HepG2 (cell line): ENCODE data around the gene CDK18. TPM values are rescaled to one million over a fixed set of nuclear protein-coding genes. Genes with fewer than 3 reads are reported as not detected.

Source experiments
- ATAC-seq: fragments of 200-7000 bp; cut with Tn5 transposase; 3 replicates; pipeline ENCODE4 v1.9.1; 2020; ENCODE audit warnings: mild to moderate bottlenecking, moderate library complexity
- BruUV-seq: library from RNA; stranded (reverse); fragments of 400-500 nt; replicated peaks from 2 replicates; lab custom pipeline; 2021; lab: Mats Ljungman, UMichigan
- CTCF ChIA-PET: fragments of 300-600 bp; formaldehyde crosslinking; extraction: SDS; loops from one replicate; lab custom pipeline; 2021; ENCODE audit warnings: low total read pairs, inconsistent platforms, low intra/inter-chr PET ratio; lab: Yijun Ruan, JAX
- POLR2A ChIA-PET: fragments of 350-600 bp; sonication (Branson Sonifier 250); formaldehyde crosslinking; loops from one replicate; lab custom pipeline; 2020; ENCODE audit warnings: antibody characterized with exemption, inconsistent platforms; lab: Yijun Ruan, JAX
- DNase-seq: peaks from one replicate; pipeline ENCODE4 v3.0.0-alpha.2; 2015; ENCODE audit warnings: low spot score
- FAIRE-seq: peaks from 3 replicates; lab custom pipeline; 2011; peaks lifted over from hg19 to GRCh38; lab: Jason Lieb, UNC
- H2AFZ ChIP-seq: one replicate; pipeline ENCODE4 v1.6.1; 2011; ENCODE audit warnings: low read length, inconsistent platforms
- H3K27ac ChIP-seq: fragments of 300-600 bp; 3 replicates; pipeline ENCODE4 v1.8.0; 2011; ENCODE audit warnings: mixed run types, mild to moderate bottlenecking, mixed read lengths, low read length, inconsistent platforms; ENCODE audit not compliant: insufficient read depth; ENCODE audit errors: extremely low read length
- H3K27me3 ChIP-seq, 2 experiments: fragments of 200-600 bp in 1 of 2; 2 replicates in 1 of 2; 3 replicates in 1 of 2; pipeline versions ENCODE4 v1.6.0 to v1.8.0; 2011; ENCODE audit warnings: low read length in 2 of 2, mild to moderate bottlenecking in 2 of 2, moderate library complexity in 2 of 2, inconsistent platforms in 1 of 2; ENCODE audit not compliant: insufficient read depth in 2 of 2, control insufficient read depth in 1 of 2
- H3K36me3 ChIP-seq, 2 experiments: fragments of 200-600 bp in 1 of 2; replicated peaks in 1 of 2; 2 replicates in 1 of 2; 3 replicates in 1 of 2; pipeline versions ENCODE4 v1.5.1 to v1.8.0; 2011; ENCODE audit warnings: low read length in 2 of 2, inconsistent platforms in 1 of 2; ENCODE audit not compliant: insufficient read depth in 2 of 2, control insufficient read depth in 1 of 2
- H3K4me1 ChIP-seq: 2 replicates; pipeline ENCODE4 v1.5.1; 2012; ENCODE audit warnings: low read length, inconsistent platforms; ENCODE audit not compliant: insufficient read depth
- H3K4me2 ChIP-seq: 2 replicates; pipeline ENCODE4 v1.6.0; 2011; ENCODE audit warnings: low read depth, low read length, inconsistent platforms
- H3K4me3 ChIP-seq, 3 experiments: fragments of 200-600 bp in 1 of 3; sonication (generic), shearing (Covaris generic) in 1 of 3; replicated peaks in 1 of 3; 2 replicates each; pipeline ENCODE4 v1.5.1; 2011 to 2016; ENCODE audit warnings: low read length in 3 of 3, inconsistent platforms in 2 of 3, low read depth in 2 of 3, mild to moderate bottlenecking in 2 of 3, control low read depth in 1 of 3, mixed read lengths in 1 of 3; ENCODE audit not compliant: insufficient read depth in 1 of 3
- H3K79me2 ChIP-seq: one replicate; pipeline ENCODE4 v1.6.1; 2011; ENCODE audit warnings: low read length, inconsistent platforms; ENCODE audit not compliant: insufficient read depth
- H3K9ac ChIP-seq: 2 replicates; pipeline ENCODE4 v1.6.0; 2011; ENCODE audit warnings: mild to moderate bottlenecking, low read depth, low read length, inconsistent platforms; ENCODE audit not compliant: insufficient read depth
- H3K9me3 ChIP-seq: 2 replicates; pipeline ENCODE4 v1.5.1; 2012; ENCODE audit warnings: mild to moderate bottlenecking, low read length
- H4K20me1 ChIP-seq: 2 replicates; pipeline ENCODE4 v1.6.0; 2011; ENCODE audit warnings: inconsistent platforms, mild to moderate bottlenecking, low read length, moderate library complexity; ENCODE audit not compliant: insufficient read depth
- CEBPG ChIP-seq: IDR thresholded peaks from 2 replicates; pipeline ENCODE4 v1.6.1; 2016
- HNF4A ChIP-seq: sonication (generic); formaldehyde crosslinking; IDR thresholded peaks from 2 replicates; pipeline ENCODE4 v1.4.0; 2020; ENCODE audit warnings: missing genetic modification reagents
- NCOR1 ChIP-seq: fragments of 200-600 bp; sonication (generic); IDR thresholded peaks from 2 replicates; pipeline ENCODE4 v1.7.0; 2017; ENCODE audit warnings: antibody characterized with exemption, low read length, borderline replicate concordance
- ZC3H13 ChIP-seq: sonication (generic); formaldehyde crosslinking; IDR thresholded peaks from 2 replicates; pipeline ENCODE4 v1.8.1; 2023; ENCODE audit warnings: mild to moderate bottlenecking, missing genetic modification reagents, moderate library complexity
- ZNF589 ChIP-seq: sonication (generic); formaldehyde crosslinking; conservative IDR thresholded peaks from 2 replicates; pipeline ENCODE4 v1.8.0; 2022; ENCODE audit warnings: mild to moderate bottlenecking, moderate library complexity, missing genetic modification reagents
- WGBS: methylation state at CpG from one replicate; pipeline ENCODE4 v1.1.6; 2017; ENCODE audit warnings: low lambda C conversion rate; 5-methylcytosine and 5-hydroxymethylcytosine counted together
- in situ Hi-C: cut with HindIII; loops from 2 replicates; pipeline ENCODE4 v1.10.0; 2017; ENCODE audit warnings: low pct_unique_long_range_greater_than_20kb; ENCODE audit not compliant: extremely low pct_ligation_motif_present
- intact Hi-C: fragments of 100-400 bp; cut with micrococcal nuclease; formaldehyde crosslinking; loops from one replicate; pipeline ENCODE4 v1.10.0; 2022; ENCODE audit not compliant: unreplicated experiment
- polyA plus RNA-seq, 8 experiments: library from polyadenylated mRNA; depleted of rRNA in 3 of 8; stranded (reverse) in 7 of 8; unstranded in 1 of 8; fragments of >200 nt; fragmentation: Illumina TruSeq in 4 of 8; extraction: Trizol in 4 of 8; gene quantifications; 2 replicates each; pipeline versions ENCODE4 v1.2.1 to v1.2.3, GENCODE V29; 2011 to 2016; ENCODE audit warnings: low read depth in 4 of 8, missing spikeins in 1 of 8, mixed read lengths in 1 of 8; ENCODE audit not compliant: insufficient read depth in 1 of 8
- total RNA-seq, 5 experiments: library from RNA; depleted of rRNA; stranded (reverse); fragments of >200 nt; fragmentation: Illumina TruSeq; extraction: Trizol; gene quantifications; 2 replicates each; pipeline ENCODE4 v1.2.3, GENCODE V29; 2016; ENCODE audit warnings: low read depth in 1 of 5
- TF ChIP-seq, protein P1 (sequence below): sonication (generic); formaldehyde crosslinking; IDR thresholded peaks from 2 replicates; pipeline ENCODE4 v1.4.0; 2020; ENCODE audit warnings: mild to moderate bottlenecking, missing genetic modification reagents

Gene CDK18
- total and polyA plus RNA-seq, 2 of the 13 experiments (the other 11 are each of a cell fraction or from before 2014, with no cell fraction given), result 6.4 to 38.8 TPM

DNA sequence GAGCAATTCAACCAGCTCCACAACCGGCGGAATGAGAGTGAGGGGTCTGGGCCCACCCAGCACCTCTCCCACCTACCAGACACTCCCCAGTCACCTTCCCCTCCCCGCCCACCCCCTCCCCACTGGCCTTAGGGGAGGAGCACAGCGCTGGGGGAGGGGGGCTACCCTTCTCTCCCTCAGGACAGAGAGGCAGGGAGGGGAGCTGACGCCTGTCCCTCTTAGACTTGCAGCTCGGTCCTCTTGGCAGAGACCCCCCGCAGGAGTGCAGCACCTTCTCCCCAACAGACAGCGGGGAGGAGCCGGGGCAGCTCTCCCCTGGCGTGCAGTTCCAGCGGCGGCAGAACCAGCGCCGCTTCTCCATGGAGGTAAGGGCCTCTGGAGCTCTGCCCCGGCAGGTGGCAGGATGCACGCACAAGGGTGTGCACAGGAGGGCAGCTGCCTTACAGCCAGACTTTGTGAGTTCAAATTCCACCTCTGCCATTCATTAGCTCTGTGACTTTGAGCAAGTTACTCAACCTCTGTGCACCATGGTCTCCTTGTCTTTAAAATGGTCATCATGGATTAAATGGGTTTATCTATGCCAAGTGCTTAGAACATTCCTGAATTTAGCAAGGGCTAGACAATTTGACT is 18.9 kb downstream of the CDK18 start:
- DNase-seq, result no peak
- H3K27ac ChIP-seq, result no peak overlapping the region
- FAIRE-seq, result peak; percentile 52
- no peak overlapping the region for H3K4me2 ChIP-seq
- in situ Hi-C loops, result loop anchor here (5.0 kb wide), 2 partner anchors 36 to 126 kb away; no protein-coding TSS in a partner anchor
- intact Hi-C loops, result no loop called here
- peaks cover 23% of the 10 kb centered on the region for H3K4me1 ChIP-seq
- no peak overlapping the region for H3K4me3 ChIP-seq
- H4K20me1 ChIP-seq, result 0 out of 2 replicates have a peak, but pooled peaks cover 4% of the 10 kb centered on the region
- TF ChIP-seq HNF4A (CRISPR knock-in tag) (peak; percentile 62), ZNF589 (CRISPR knock-in tag) (0 out of 2 replicates have a peak, but pooled peaks have one; percentile 37), CEBPG (CRISPR knock-in tag) (0 out of 2 replicates have a peak, but pooled peaks have one; percentile 16), ZC3H13 (CRISPR knock-in tag) (no peak), NCOR1 (0 out of 2 replicates have a peak, but pooled peaks have one; percentile 23)
- TF ChIP-seq, protein P1, sequence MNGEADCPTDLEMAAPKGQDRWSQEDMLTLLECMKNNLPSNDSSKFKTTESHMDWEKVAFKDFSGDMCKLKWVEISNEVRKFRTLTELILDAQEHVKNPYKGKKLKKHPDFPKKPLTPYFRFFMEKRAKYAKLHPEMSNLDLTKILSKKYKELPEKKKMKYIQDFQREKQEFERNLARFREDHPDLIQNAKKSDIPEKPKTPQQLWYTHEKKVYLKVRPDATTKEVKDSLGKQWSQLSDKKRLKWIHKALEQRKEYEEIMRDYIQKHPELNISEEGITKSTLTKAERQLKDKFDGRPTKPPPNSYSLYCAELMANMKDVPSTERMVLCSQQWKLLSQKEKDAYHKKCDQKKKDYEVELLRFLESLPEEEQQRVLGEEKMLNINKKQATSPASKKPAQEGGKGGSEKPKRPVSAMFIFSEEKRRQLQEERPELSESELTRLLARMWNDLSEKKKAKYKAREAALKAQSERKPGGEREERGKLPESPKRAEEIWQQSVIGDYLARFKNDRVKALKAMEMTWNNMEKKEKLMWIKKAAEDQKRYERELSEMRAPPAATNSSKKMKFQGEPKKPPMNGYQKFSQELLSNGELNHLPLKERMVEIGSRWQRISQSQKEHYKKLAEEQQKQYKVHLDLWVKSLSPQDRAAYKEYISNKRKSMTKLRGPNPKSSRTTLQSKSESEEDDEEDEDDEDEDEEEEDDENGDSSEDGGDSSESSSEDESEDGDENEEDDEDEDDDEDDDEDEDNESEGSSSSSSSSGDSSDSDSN (CRISPR knock-in tag), result no peak
- H3K9ac ChIP-seq, result no peak overlapping the region
- peak; percentile 56 for ATAC-seq
- no peaks in the 10 kb centered on the region for H3K27me3 ChIP-seq
- no peaks in the 10 kb centered on the region for H3K9me3 ChIP-seq
- ChIA-PET CTCF (interaction anchor here (0.7 to 2.2 kb wide), 6 partner anchors 19 to 188 kb away, joined by 4 to 86 read pairs (median 6); partner anchors contain the start of gene CDK18), POLR2A (interaction anchor here (2.0 kb wide), 1 partner anchor 32 kb away, joined by 12 read pairs; no protein-coding TSS in a partner anchor)
- WGBS, result 78% methylated on average over 6 of the region's 16 CpGs
- H3K79me2 ChIP-seq, result no peaks in the 10 kb centered on the region
- BruUV-seq, result no TSS peak
- no peaks in the 10 kb centered on the region; a peak in 1 of 5 replicates for H3K36me3 ChIP-seq
- H2AFZ ChIP-seq, result no peak overlapping the region
